WTC11 (cell line): ENCODE data around the gene REPS2. TPM values are rescaled to one million over a fixed set of nuclear protein-coding genes. Genes with fewer than 3 reads are reported as not detected.

Source experiments
- ATAC-seq: fragments of 200-7000 bp; cut with Tn5 transposase; 2 replicates; pipeline ENCODE4 v1.10.0; 2021; ENCODE audit warnings: mild to moderate bottlenecking, moderate library complexity
- Bru-seq: library from RNA; stranded (reverse); fragments of 400-500 nt; gene quantifications from one replicate; lab custom pipeline; 2021; lab: Mats Ljungman, UMichigan
- CTCF ChIA-PET: fragments of 300-600 bp; sonication (Branson Sonifier 250); formaldehyde crosslinking; loops from one replicate; lab custom pipeline; 2021; ENCODE audit warnings: antibody characterized with exemption; lab: Charles Lee
- POLR2A ChIA-PET: fragments of 350-600 bp; sonication (Branson Sonifier 250); formaldehyde crosslinking; loops from one replicate; lab custom pipeline; 2021; ENCODE audit warnings: antibody characterized with exemption; lab: Charles Lee
- DNase-seq: peaks from one replicate; pipeline ENCODE4 v3.0.0; 2021; ENCODE audit warnings: low spot score
- H3K27ac Mint-ChIP-seq: 2 replicates; pipeline ENCODE4 v1.8.0; 2021; ENCODE audit warnings: mixed read lengths
- H3K27me3 Mint-ChIP-seq: 2 replicates; pipeline ENCODE4 v1.8.0; 2021; ENCODE audit warnings: low read depth, mild to moderate bottlenecking, moderate library complexity, mixed read lengths
- H3K36me3 Mint-ChIP-seq: 2 replicates; pipeline ENCODE4 v1.8.0; 2021; ENCODE audit warnings: mixed read lengths
- H3K4me1 Mint-ChIP-seq: 2 replicates; pipeline ENCODE4 v1.8.0; 2022; ENCODE audit warnings: mixed read lengths
- H3K4me3 Mint-ChIP-seq: 2 replicates; pipeline ENCODE4 v1.8.0; 2021; ENCODE audit warnings: mild to moderate bottlenecking, moderate library complexity, mixed read lengths
- H3K9me3 Mint-ChIP-seq: 2 replicates; pipeline ENCODE4 v1.8.0; 2021; ENCODE audit warnings: mixed read lengths
- ESRRA ChIP-seq: sonication (generic); formaldehyde crosslinking; IDR thresholded peaks from 2 replicates; pipeline ENCODE4 v1.8.1; 2022; ENCODE audit warnings: mild to moderate bottlenecking, missing genetic modification reagents, borderline replicate concordance
- HMGXB4 ChIP-seq: sonication (generic); formaldehyde crosslinking; IDR thresholded peaks from 2 replicates; pipeline ENCODE4 v1.8.1; 2023; ENCODE audit warnings: mild to moderate bottlenecking, moderate library complexity, missing genetic modification reagents
- NFATC4 ChIP-seq: fragments of 250-450 bp; sonication (Bioruptor Pico); IDR thresholded peaks from 2 replicates; pipeline ENCODE4 v1.9.0; 2021; ENCODE audit warnings: mild to moderate bottlenecking
- NR1H2 ChIP-seq: sonication (generic); formaldehyde crosslinking; IDR thresholded peaks from 2 replicates; pipeline ENCODE4 v1.9.0; 2021; ENCODE audit warnings: mild to moderate bottlenecking, moderate library complexity, missing genetic modification reagents
- PREB ChIP-seq: sonication (generic); formaldehyde crosslinking; IDR thresholded peaks from 2 replicates; pipeline ENCODE4 v1.8.1; 2022; ENCODE audit warnings: mild to moderate bottlenecking, missing genetic modification reagents, moderate library complexity, borderline replicate concordance
- STAT6 ChIP-seq: sonication (generic); formaldehyde crosslinking; conservative IDR thresholded peaks from 2 replicates; pipeline ENCODE4 v1.8.1; 2023; ENCODE audit warnings: mild to moderate bottlenecking, low read depth, missing genetic modification reagents, moderate library complexity
- USF2 ChIP-seq: sonication (generic); formaldehyde crosslinking; IDR thresholded peaks from 2 replicates; pipeline ENCODE4 v1.8.1; 2023; ENCODE audit warnings: mild to moderate bottlenecking, missing genetic modification reagents, moderate library complexity
- ZNF121 ChIP-seq: sonication (generic); formaldehyde crosslinking; IDR thresholded peaks from 2 replicates; pipeline ENCODE4 v1.8.0; 2023; ENCODE audit warnings: missing genetic modification reagents
- ZNF232 ChIP-seq: sonication (generic); formaldehyde crosslinking; IDR thresholded peaks from 2 replicates; pipeline ENCODE4 v1.8.0; 2022; ENCODE audit warnings: mild to moderate bottlenecking, missing genetic modification reagents
- ZNF396 ChIP-seq: fragments of 250-450 bp; sonication (Bioruptor Pico); IDR thresholded peaks from 2 replicates; pipeline ENCODE4 v1.8.0; 2021; ENCODE audit warnings: mild to moderate bottlenecking, moderate library complexity, borderline replicate concordance
- ZNF425 ChIP-seq: fragments of 250-450 bp; sonication (Bioruptor Pico); conservative IDR thresholded peaks from 2 replicates; pipeline ENCODE4 v1.9.0; 2021; ENCODE audit warnings: mild to moderate bottlenecking
- long read RNA-seq, 3 experiments: library from RNA in 1 of 3; library from capped mRNA in 1 of 3; library from polyadenylated mRNA in 1 of 3; unstranded in 2 of 3; stranded (forward) in 1 of 3; transcript quantifications; one replicate each; pipeline ENCODE4 v2.0.0, GENCODE V29; 2021
- total RNA-seq: library from RNA; stranded (reverse); gene quantifications from 3 replicates; pipeline ENCODE4 v1.2.3, GENCODE V29; 2021
- TF ChIP-seq, protein P1 (sequence below): fragments of 250-450 bp; sonication (Bioruptor Pico); IDR thresholded peaks from 2 replicates; pipeline ENCODE4 v2.1.2; 2022; ENCODE audit warnings: mild to moderate bottlenecking, moderate library complexity
- TF ChIP-seq, protein P2 (sequence below): sonication (generic); formaldehyde crosslinking; IDR thresholded peaks from 2 replicates; pipeline ENCODE4 v1.8.0; 2023; ENCODE audit warnings: missing genetic modification reagents
- TF ChIP-seq, protein P3 (sequence below): sonication (generic); formaldehyde crosslinking; IDR thresholded peaks from 2 replicates; pipeline ENCODE4 v1.8.1; 2023; ENCODE audit warnings: mild to moderate bottlenecking, missing genetic modification reagents, borderline replicate concordance

REPS2 gene
- total RNA-seq = 2.2 to 4.3 TPM (median 3.5 TPM) in 3 replicates
- Bru-seq, nascent RNA = percentile 36 among the genes with signal in this experiment
- long read RNA-seq, experiment 1, full-length matches to known transcripts = 1 of 9 reads
- long read RNA-seq, experiment 1, partial matches to known transcripts = 1 of 9 reads
- long read RNA-seq, experiment 1, other reads (novel, unspliced or antisense) = 7 of 9 reads
- long read RNA-seq, experiment 2, partial matches to known transcripts = 1 of 5 reads
- long read RNA-seq, experiment 2, other reads (novel, unspliced or antisense) = 4 of 5 reads
- long read RNA-seq, experiment 3 = 0 reads

DNA sequence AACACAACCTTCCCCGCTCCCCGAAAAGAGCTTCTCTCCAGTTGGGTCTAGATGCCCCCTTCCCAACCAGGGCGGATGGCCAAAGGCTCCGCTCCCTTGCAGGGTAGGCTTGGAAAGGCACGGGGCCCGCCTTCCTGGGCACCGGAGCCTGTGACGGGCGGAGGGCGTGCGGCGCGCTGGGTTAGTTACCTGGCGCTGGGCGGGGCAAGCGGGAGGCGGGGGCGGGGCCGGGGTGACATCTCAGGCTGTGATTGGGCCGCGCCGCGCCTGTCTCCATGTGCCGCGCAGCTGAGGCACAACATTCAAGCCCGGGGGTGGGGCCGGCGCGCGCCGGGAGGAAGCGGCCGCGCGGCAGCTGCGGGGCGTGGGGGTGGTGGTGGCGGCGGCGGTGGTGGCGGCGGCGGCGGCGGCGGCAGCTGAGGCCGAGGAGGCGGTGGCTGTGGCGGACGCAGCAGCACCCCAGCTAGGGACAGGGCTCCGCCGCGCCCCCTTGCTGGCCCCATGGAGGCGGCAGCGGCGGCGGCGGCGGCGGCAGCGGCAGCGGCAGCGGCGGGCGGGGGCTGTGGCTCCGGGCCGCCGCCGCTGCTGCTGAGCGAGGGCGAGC is at the start of gene REPS2:
REPS2 (plus strand) TSS at position 298 of the 604 bp plus-strand sequence; CDS start at position 502, 204 bp downstream.
- Mint-ChIP-seq H3K4me3 (peak within 1 kb of the TSS; percentile 82), H3K27ac (peak within 1 kb of the TSS; percentile 36; the same call in 1 of the 2 replicates), H3K4me1 (peaks cover 4% of the 10 kb centered on the region; the same call in 1 of the 2 replicates), H3K9me3 (peaks cover 15% of the 10 kb centered on the region), H3K36me3 (no peaks in the 10 kb centered on the region), H3K27me3 (peaks cover 23% of the 10 kb centered on the region)
- peak; percentile 98 for ATAC-seq
- TF ChIP-seq STAT6 (CRISPR knock-in tag) (no peak), NR1H2 (CRISPR knock-in tag) (no peak)
- TF ChIP-seq, protein P1, sequence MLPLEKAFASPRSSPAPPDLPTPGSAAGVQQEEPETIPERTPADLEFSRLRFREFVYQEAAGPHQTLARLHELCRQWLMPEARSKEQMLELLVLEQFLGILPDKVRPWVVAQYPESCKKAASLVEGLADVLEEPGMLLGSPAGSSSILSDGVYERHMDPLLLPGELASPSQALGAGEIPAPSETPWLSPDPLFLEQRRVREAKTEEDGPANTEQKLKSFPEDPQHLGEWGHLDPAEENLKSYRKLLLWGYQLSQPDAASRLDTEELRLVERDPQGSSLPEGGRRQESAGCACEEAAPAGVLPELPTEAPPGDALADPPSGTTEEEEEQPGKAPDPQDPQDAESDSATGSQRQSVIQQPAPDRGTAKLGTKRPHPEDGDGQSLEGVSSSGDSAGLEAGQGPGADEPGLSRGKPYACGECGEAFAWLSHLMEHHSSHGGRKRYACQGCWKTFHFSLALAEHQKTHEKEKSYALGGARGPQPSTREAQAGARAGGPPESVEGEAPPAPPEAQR (CRISPR knock-in tag) = no peak
- ChIA-PET CTCF (interaction anchor here (0.7 to 2.6 kb wide), 6 partner anchors 10 to 100 kb away, joined by 3 to 10 read pairs (median 4); no protein-coding TSS in a partner anchor), POLR2A (no interaction called here)
- DNase-seq = peak; percentile 84

DNA sequence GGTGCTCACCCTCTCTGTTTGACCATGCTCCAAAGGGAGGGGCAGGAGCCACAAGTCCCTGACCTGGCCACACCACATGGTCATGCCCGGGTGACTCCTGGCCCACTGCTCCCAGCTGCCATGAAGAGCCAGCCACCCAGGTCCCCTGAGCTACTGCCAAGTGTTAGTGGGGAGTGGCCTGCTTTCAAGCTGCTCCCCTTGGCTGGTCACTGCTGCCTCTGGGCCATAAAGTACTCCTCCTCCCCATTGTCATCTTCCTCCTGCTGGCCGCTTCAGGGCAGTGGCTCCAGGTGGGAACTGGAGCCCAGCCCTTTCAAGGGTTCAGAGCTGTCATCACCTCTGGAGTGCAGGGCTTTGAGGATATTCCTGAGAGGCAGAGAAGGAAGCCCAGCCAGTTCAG is 49.0 kb upstream of the REPS2 start:
- Mint-ChIP-seq H3K27me3 (no peaks in the 10 kb centered on the region; the same call in 1 of the 2 replicates), H3K27ac (no peak overlapping the region), H3K4me3 (no peak overlapping the region), H3K9me3 (no peaks in the 10 kb centered on the region), H3K36me3 (no peaks in the 10 kb centered on the region), H3K4me1 (peaks cover 3% of the 10 kb centered on the region)
- CTCF ChIA-PET = interaction anchor here (1.6 to 2.0 kb wide), 3 partner anchors 15 to 148 kb away, joined by 6 to 8 read pairs (median 7); no protein-coding TSS in a partner anchor
- no peak for DNase-seq
- POLR2A ChIA-PET = no interaction called here
- no peak for TF ChIP-seq ZNF232 (CRISPR knock-in tag)
- TF ChIP-seq ZNF425 (CRISPR knock-in tag) = no peak
- TF ChIP-seq HMGXB4 (CRISPR knock-in tag) = no peak
- TF ChIP-seq ZNF396 (CRISPR knock-in tag) = no peak
- TF ChIP-seq, protein P2, sequence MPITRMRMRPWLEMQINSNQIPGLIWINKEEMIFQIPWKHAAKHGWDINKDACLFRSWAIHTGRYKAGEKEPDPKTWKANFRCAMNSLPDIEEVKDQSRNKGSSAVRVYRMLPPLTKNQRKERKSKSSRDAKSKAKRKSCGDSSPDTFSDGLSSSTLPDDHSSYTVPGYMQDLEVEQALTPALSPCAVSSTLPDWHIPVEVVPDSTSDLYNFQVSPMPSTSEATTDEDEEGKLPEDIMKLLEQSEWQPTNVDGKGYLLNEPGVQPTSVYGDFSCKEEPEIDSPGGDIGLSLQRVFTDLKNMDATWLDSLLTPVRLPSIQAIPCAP (CRISPR knock-in tag) = no peak
- no peak for TF ChIP-seq USF2 (CRISPR knock-in tag)
- no peak for TF ChIP-seq NFATC4 (CRISPR knock-in tag)
- TF ChIP-seq, protein P3, sequence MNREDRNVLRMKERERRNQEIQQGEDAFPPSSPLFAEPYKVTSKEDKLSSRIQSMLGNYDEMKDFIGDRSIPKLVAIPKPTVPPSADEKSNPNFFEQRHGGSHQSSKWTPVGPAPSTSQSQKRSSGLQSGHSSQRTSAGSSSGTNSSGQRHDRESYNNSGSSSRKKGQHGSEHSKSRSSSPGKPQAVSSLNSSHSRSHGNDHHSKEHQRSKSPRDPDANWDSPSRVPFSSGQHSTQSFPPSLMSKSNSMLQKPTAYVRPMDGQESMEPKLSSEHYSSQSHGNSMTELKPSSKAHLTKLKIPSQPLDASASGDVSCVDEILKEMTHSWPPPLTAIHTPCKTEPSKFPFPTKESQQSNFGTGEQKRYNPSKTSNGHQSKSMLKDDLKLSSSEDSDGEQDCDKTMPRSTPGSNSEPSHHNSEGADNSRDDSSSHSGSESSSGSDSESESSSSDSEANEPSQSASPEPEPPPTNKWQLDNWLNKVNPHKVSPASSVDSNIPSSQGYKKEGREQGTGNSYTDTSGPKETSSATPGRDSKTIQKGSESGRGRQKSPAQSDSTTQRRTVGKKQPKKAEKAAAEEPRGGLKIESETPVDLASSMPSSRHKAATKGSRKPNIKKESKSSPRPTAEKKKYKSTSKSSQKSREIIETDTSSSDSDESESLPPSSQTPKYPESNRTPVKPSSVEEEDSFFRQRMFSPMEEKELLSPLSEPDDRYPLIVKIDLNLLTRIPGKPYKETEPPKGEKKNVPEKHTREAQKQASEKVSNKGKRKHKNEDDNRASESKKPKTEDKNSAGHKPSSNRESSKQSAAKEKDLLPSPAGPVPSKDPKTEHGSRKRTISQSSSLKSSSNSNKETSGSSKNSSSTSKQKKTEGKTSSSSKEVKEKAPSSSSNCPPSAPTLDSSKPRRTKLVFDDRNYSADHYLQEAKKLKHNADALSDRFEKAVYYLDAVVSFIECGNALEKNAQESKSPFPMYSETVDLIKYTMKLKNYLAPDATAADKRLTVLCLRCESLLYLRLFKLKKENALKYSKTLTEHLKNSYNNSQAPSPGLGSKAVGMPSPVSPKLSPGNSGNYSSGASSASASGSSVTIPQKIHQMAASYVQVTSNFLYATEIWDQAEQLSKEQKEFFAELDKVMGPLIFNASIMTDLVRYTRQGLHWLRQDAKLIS (CRISPR knock-in tag) = no peak
- no peak for TF ChIP-seq ZNF121 (CRISPR knock-in tag)
- no peak for TF ChIP-seq PREB
- TF ChIP-seq ESRRA = no peak
- ATAC-seq = no peak
